CD1c-positive myeloid dendritic cell (primary cell): Measurements from ENCODE around the gene METRN.
"Not testable (repeated sequence)": the region's sequence is repeated elsewhere in the genome, so short reads cannot be mapped to it uniquely, and the experiment has no call there.

Experiments
- DNase-seq: peaks from one replicate; pipeline ENCODE4 v3.0.0-alpha.2; 2016; ENCODE audit errors: extremely low spot score

METRN gene

DNA sequence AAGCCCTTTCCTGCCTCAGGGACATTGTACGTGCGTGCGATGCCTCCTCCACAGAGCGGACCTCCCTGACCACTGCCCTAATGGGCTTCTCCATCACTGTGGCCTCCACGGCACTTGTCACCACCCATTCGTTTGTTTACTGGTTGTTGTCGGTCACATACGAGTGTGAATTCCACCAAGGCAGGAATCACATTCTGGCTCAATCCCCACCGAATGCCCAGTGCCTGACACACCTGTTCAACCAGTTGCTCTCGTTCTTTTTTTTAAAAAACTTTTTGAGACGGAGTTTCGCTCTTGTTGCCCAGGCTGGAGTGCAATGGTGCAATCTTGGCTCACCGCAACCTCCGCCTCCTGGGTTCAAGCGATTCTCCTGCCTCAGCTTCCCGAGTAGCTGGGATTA is 23.7 kb upstream of the METRN start:
- not testable (repeated sequence) for DNase-seq

DNA sequence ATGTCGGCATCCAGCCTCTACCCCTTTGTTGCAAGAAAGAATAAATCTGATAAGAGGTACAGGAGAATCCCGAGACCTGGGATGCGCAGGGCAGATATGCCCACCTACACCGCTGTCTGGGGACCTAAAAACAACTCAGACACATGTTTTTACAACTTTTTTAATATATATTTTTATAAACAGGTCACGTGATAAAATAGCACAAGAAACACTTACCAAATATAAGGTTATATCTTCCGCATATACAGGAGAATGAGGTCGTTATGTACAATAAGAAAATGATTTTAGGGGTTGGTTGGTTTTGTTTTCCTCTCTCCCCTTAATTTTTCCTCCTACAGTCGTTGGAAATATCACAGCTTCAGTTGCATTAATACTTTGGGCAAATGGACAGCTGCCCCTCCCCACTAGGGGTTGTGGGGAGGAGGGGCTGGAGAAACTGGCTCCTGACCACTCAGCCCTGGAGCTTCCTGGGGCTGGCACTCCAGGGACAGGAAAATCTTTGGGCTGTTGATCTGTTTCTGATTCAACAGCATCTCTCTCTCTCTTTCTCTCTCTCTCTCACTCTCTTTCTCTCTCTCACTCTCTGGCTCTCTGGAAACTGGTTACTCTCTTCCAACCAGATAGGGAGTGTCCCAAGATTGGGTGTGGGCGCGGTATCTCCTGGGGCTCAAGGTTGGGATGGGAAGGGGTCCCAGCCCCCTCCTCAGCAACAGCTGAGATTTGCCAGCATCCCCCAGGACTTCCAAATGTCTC is 22.4 kb upstream of the METRN start:
- DNase-seq = no peak

GRCh38 chr16:693364-693763 is 21.6 kb upstream of the METRN start:
- DNase-seq = no peak

GRCh38 chr16:693766-694165 is 21.2 kb upstream of the METRN start:
- no peak for DNase-seq

GRCh38 chr16:694187-694862 is 20.6 kb upstream of the METRN start:
- no peak for DNase-seq

GRCh38 chr16:694863-695354 is 20.0 kb upstream of the METRN start:
- DNase-seq = no peak

DNA sequence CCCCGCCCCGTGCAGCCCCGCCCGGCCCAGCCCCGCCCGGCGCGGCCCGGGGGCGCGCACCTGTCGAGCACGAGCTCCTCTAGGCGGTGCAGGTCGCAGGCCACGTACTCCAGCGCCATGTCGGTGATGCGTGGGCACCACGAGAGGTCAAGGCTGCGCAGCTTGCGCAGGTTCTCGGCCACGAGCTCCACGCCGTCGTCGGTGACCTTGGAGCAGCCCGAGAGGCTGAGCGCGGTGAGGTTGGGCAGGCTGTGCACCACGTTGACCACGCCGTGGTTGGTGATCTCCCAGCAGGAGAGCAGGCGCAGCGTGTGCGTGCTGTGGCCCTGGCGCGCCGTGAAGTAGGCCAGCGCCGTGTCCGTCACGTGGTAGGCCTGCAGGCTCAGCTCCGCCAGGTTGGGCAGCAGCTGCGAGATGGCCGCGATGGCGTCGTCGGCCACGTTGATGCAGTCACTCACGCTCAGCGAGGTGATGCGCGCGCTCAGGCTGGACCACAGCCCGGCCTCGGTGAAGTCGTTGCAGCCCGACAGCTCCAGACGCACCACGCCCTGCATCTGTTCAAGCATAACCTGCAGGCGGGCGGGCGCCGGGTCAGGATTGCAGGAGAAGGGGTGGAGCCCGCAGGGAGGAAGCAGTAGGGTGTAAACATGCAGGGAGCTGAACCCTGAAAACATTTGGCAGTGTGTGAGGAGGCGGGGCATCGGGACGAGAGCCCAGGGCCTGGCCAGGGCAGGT is 19.4 kb upstream of the METRN start:
- DNase-seq = peak; percentile 54

DNA sequence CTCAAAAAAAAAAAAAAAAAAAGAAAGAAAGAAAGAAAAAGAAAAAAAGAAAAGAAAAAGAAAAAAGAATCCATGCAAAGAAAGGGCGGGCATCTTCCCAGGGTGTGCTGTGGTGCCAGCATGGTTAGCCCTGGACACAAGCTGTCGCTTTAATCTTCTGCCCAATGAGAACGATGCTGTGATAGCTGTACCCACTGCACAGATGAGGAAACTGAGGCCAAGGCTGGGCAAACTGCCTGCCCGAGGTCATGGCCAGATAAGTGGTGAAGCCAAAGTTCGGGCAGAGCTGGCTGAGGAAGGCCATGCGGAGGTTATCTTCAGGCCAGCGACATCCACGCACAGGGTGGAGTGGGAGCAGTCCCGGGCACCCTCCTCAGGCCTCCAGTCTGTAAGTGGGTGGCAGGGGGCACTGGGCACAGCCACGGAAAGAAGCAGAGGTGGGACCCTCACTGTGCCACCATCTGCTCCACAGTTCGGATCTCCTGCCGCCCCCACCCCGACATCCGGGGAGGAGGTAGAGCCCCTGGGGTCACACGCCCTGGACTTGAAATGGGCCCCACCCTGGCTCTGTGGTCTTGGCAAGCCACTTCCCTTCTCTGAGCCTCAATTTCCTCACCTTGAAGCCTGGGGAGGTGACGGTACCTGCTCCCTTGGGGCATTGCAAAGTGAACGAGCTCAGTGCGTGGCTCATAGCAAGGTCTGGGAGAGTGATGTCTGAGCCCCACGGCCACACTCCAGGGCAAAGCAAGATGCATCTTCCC is 15.8 kb upstream of the METRN start:
- no peak for DNase-seq

- peak; percentile 27 for DNase-seq
These were observed 14.0 kb upstream of the METRN start for GRCh38 chr16:700684-701584.

- DNase-seq = no peak
These were observed 12.6 kb upstream of the METRN start for GRCh38 chr16:702341-702740.

- DNase-seq = no peak
These were observed 11.5 kb upstream of the METRN start for GRCh38 chr16:703406-703805.

DNA sequence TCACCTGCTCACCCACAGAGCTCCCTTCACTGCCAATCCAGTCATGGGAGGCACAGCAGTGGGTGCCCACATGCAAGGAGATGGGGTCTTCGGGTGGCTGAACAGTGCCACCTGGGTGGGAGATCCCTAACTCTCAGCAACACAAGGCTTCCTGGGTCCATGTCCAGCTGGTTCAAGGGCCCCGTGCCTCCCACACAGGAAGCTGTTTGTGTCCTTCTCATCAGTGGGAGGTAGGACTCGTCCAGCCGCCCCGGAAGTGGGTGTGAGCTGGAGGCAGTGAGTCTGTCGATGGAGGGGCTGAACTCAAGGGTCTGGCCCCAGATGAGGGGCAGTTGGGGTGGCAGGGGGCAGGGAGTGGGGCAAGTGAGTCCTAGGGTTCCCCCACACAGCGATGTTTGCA is 10.9 kb upstream of the METRN start:
- DNase-seq = no peak

DNA sequence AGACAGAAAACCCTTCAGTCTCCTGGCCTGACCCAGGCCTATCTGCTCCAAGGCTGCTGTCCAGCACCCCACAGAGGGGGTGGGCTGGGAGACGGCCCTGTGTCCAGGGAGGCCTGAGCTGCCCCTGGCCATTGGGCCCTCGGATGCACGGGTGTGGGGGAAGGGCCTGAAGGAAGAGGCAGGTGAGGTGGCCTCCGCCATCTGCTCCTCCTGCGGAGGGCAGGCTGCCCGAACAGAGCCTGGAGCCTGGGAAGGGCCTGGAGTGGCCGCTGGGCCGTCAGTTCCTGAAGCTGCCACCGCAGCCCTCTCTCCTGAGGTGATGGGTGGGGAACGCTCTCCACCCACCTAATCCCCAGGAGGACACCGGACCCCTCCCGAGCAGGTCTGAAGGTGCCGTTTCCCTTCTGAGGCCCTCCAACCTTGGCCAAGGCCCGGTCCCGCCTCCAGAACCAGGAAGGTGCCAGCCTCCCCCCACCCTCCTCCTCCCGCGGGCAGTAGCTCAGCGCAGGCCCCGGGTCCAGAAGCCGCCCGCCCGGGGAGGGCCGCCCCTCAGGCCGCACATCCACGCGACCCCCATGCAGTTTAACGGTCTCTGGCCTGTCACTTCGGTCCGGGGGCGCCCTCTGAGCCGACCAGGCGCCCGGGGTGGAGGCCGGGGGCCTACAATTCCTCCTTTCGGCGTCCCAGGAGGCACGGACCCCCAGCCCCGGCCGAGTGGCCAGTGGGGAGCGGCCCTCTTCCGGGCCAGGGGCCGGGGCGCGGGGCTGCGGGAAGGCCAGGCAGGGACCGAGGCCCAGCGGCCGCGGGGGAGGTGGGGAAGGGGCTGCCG is 10.2 kb upstream of the METRN start:
- DNase-seq = no peak

GRCh38 chr16:705431-706188 is 9.3 kb upstream of the METRN start, which contains the start of gene FBXL16:
Gene FBXL16 (minus strand): TSS chr16:705801. CDS start chr16:697405, 8,396 bp downstream.
- no peak for DNase-seq

DNA sequence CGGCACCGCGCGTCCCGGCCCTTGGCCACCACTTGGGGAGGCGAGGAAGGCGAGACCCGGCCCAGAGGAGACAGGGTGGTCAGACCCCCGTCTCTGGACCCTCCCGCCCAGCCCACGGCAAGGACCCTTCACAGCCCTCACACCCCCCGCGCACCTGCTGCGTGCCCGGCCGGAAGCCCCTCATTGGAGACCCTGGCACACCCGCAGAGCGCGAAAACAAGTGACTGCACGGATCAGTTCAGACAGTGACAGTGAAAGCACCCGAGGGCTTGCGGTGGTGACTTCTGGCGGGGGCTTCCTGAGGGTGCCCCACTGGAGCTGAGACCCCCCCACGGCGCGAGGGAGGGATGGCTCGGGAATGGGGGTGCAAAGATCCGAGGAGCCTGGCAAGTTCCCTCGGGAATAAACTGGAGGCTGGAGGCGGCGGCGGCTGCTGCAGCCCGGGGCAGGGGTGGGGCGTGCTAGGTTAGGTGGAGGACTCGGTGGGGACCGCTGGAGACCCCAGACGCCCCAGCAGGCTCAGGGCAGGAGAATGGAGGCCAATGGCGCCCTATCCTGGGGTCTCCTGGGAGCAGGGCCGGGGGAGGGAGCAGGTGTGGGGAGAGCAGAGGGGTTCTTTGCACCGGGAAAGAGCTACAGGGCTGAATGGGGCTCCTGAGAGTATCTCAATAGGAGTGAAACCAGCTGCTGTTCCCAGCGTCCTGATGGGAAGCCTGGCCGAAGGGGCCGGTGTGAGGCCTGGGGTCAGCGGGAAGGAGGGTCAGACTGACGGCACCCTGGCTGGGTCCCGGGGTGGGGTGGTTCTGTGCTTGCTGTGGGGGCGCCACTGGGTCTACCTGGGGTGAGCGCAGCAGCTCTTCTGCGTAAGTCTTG is 8.5 kb upstream of the METRN start:
- DNase-seq = no peak

DNA sequence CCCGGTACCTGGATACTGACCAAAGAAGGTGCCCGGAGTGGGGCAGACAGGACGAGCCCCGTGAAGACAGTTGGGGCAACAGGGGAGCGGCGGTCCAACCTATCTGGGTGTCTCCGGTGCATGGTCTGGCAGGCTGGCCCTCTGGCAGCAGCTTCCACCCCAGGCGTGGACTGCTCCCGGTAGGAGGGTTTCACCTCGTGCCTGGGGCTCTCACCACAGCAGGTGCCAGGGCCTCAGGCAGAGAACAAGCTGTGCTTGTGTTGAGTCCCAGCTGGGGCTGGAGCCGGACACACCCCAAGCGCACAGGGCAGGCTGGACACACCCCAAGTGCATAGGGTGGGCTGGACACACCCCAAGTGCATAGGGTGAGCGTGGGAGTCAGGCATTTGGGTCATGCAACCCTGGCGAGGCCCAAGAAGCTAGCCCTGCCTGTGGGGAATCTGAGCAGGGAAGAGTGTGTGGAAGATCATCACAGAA is 7.8 kb upstream of the METRN start:
- DNase-seq = no peak

GRCh38 chr16:708019-708418 is 6.9 kb upstream of the METRN start:
- DNase-seq = no peak

DNA sequence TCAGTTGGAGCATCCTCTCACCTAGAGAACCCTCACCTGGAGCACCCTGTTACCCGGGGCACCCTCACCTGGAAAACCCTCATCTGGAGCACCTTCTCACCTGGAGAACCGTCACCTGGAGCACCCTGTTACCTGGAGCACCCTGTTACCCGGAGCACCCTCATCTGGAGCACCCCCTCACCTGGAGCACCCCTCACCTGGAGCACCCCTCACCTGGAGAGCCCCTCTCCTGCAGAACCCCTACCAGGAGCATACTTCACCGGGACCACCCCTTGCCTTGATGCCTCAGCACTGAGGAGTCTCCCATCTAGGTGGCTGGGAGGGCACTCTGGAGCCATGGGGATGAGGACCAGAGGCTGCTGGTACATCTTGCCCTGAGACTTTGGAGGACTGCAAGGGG is 6.0 kb upstream of the METRN start:
- no peak for DNase-seq
